A549 (cell line): Measurements from ENCODE around the gene GMDS. TPM values are rescaled to one million over a fixed set of nuclear protein-coding genes. Genes with fewer than 3 reads are reported as not detected.

Experiments used
- ATAC-seq, 2 experiments: fragments of 200-7000 bp in 1 of 2; fragments of >200 bp in 1 of 2; cut with Nextera tagmentation in 1 of 2; cut with Tn5 transposase in 1 of 2; 3 replicates each; pipeline versions ENCODE4 v1.8.0 to v1.9.1; 2018 to 2020; ENCODE audit warnings: mild to moderate bottlenecking in 1 of 2, moderate library complexity in 1 of 2
- CTCF ChIA-PET: fragments of 300-600 bp; sonication (Branson Sonifier 250); formaldehyde crosslinking; extraction: SDS; loops from one replicate; lab custom pipeline; 2021; ENCODE audit warnings: antibody characterized with exemption, inconsistent platforms; lab: Yijun Ruan, JAX
- POLR2A ChIA-PET: fragments of 350-600 bp; formaldehyde crosslinking; extraction: SDS; loops from one replicate; lab custom pipeline; 2021; ENCODE audit warnings: antibody characterized with exemption, inconsistent platforms; lab: Yijun Ruan, JAX
- DNase-seq, 2 experiments: peaks; one replicate each; pipeline versions ENCODE4 v3.0.0 to v3.0.0-alpha.2; 2011 to 2016; ENCODE audit warnings: low read depth in 1 of 2, low spot score in 1 of 2
- FAIRE-seq: peaks from 2 replicates; lab custom pipeline; 2011; peaks lifted over from hg19 to GRCh38; lab: Jason Lieb, UNC
- H3K27ac ChIP-seq, 2 experiments: fragments of >200 bp; sonication (Bioruptor Twin); formaldehyde crosslinking; 3 replicates each; pipeline ENCODE4 v1.5.1; 2016 to 2017
- H3K4me1 ChIP-seq: fragments of >200 bp; sonication (Bioruptor Twin); formaldehyde crosslinking; 3 replicates; pipeline ENCODE4 v1.6.1; 2016
- H3K4me2 ChIP-seq: fragments of >200 bp; sonication (Bioruptor Twin); formaldehyde crosslinking; 3 replicates; pipeline ENCODE4 v1.6.1; 2016
- H3K4me3 ChIP-seq: fragments of >200 bp; sonication (Bioruptor Twin); formaldehyde crosslinking; 3 replicates; pipeline ENCODE4 v1.5.1; 2016
- H3K9me3 ChIP-seq: fragments of >200 bp; sonication (Bioruptor Twin); formaldehyde crosslinking; 3 replicates; pipeline ENCODE4 v1.6.1; 2016
- CHD4 ChIP-seq: fragments of 200-600 bp; sonication (generic); IDR thresholded peaks from 2 replicates; pipeline ENCODE4 v1.6.1; 2016; ENCODE audit warnings: antibody characterized with exemption, mild to moderate bottlenecking, borderline replicate concordance
- EHF ChIP-seq: fragments of 250-450 bp; sonication (Bioruptor Pico); IDR thresholded peaks from 2 replicates; pipeline ENCODE4 v1.5.0; 2020; ENCODE audit warnings: mild to moderate bottlenecking
- EHMT2 ChIP-seq: fragments of 200-600 bp; sonication (generic); IDR thresholded peaks from 2 replicates; pipeline ENCODE4 v1.6.1; 2016; ENCODE audit warnings: antibody characterized with exemption, low read depth, mild to moderate bottlenecking, moderate library complexity
- FOXS1 ChIP-seq: fragments of 250-450 bp; sonication (Bioruptor Pico); IDR thresholded peaks from 2 replicates; pipeline ENCODE4 v1.5.0; 2020; ENCODE audit warnings: mild to moderate bottlenecking, moderate library complexity
- HEYL ChIP-seq: fragments of 250-450 bp; sonication (Bioruptor Pico); IDR thresholded peaks from 2 replicates; pipeline ENCODE4 v1.8.0; 2021; ENCODE audit warnings: mild to moderate bottlenecking, moderate library complexity
- HOXA7 ChIP-seq: fragments of 250-450 bp; sonication (Bioruptor Pico); IDR thresholded peaks from 2 replicates; pipeline ENCODE4 v1.5.0; 2020; ENCODE audit warnings: mild to moderate bottlenecking, moderate library complexity
- HOXB13 ChIP-seq: fragments of 250-450 bp; sonication (Bioruptor Pico); IDR thresholded peaks from 2 replicates; pipeline ENCODE4 v1.5.0; 2020; ENCODE audit warnings: low read depth, mild to moderate bottlenecking, moderate library complexity
- HOXB5 ChIP-seq: fragments of 250-450 bp; sonication (Bioruptor Pico); IDR thresholded peaks from 2 replicates; pipeline ENCODE4 v1.5.0; 2020; ENCODE audit warnings: mild to moderate bottlenecking, moderate library complexity
- JUN ChIP-seq, 2 experiments: fragments of >200 bp; sonication (Bioruptor Twin); formaldehyde crosslinking; IDR thresholded peaks; 2 replicates in 1 of 2; 3 replicates in 1 of 2; pipeline ENCODE4 v1.6.1; 2016 to 2017
- JUNB ChIP-seq: fragments of >200 bp; sonication (Bioruptor Twin); formaldehyde crosslinking; IDR thresholded peaks from 2 replicates; pipeline ENCODE4 v1.6.1; 2016
- KDM5A ChIP-seq: fragments of 200-600 bp; sonication (generic); IDR thresholded peaks from 2 replicates; pipeline ENCODE4 v1.6.1; 2016; ENCODE audit warnings: antibody characterized with exemption, mild to moderate bottlenecking
- NR3C1 ChIP-seq: fragments of >200 bp; sonication (Bioruptor Twin); formaldehyde crosslinking; IDR thresholded peaks from 3 replicates; pipeline ENCODE4 v1.6.1; 2017
- RAD21 ChIP-seq, 2 experiments: fragments of >200 bp in 1 of 2; sonication (Bioruptor Twin) in 1 of 2; formaldehyde crosslinking in 1 of 2; IDR thresholded peaks in 1 of 2; conservative IDR thresholded peaks in 1 of 2; 2 replicates in 1 of 2; 3 replicates in 1 of 2; pipeline ENCODE4 v1.6.1; 2012 to 2018; ENCODE audit warnings: inconsistent platforms in 1 of 2
- RARB ChIP-seq: fragments of 250-450 bp; sonication (Bioruptor Pico); IDR thresholded peaks from 2 replicates; pipeline ENCODE4 v1.8.0; 2021; ENCODE audit warnings: mild to moderate bottlenecking, moderate library complexity
- RCOR1 ChIP-seq: fragments of 150-350 bp; IDR thresholded peaks from 2 replicates; pipeline ENCODE4 v1.6.1; 2014; ENCODE audit warnings: antibody characterized with exemption, low read length, low read depth
- SMC3 ChIP-seq: fragments of >200 bp; sonication (Bioruptor Twin); formaldehyde crosslinking; IDR thresholded peaks from 3 replicates; pipeline ENCODE4 v1.6.1; 2018; ENCODE audit warnings: inconsistent platforms
- SREBF2 ChIP-seq: fragments of 450-650 bp; IDR thresholded peaks from 2 replicates; pipeline ENCODE4 v1.6.1; 2014; ENCODE audit warnings: mild to moderate bottlenecking, moderate library complexity
- ZC3H11A ChIP-seq: fragments of 450-650 bp; IDR thresholded peaks from 2 replicates; pipeline ENCODE4 v1.6.1; 2014; ENCODE audit warnings: antibody characterized with exemption, mild to moderate bottlenecking
- ZFP36 ChIP-seq: fragments of 450-650 bp; IDR thresholded peaks from 2 replicates; pipeline ENCODE4 v1.6.1; 2014; ENCODE audit warnings: borderline replicate concordance; ENCODE audit not compliant: partially characterized antibody
- ZNF302 ChIP-seq: fragments of 250-450 bp; sonication (Bioruptor Pico); IDR thresholded peaks from 2 replicates; pipeline ENCODE4 v1.9.0; 2021; ENCODE audit warnings: inconsistent platforms, mild to moderate bottlenecking, moderate library complexity
- WGBS: methylation state at CpG from one replicate; pipeline ENCODE4 v1.1.6; 2017; ENCODE audit errors: missing lambda C conversion rate; 5-methylcytosine and 5-hydroxymethylcytosine counted together
- polyA plus RNA-seq, 4 experiments: library from polyadenylated mRNA; depleted of rRNA in 3 of 4; stranded (reverse); fragments of >200 nt; fragmentation: RNase III in 1 of 4; extraction: RNeasy Plus Mini Kit Qiagen cat#74134 plus additional on column Dnase treatment in 1 of 4; gene quantifications; 2 replicates in 3 of 4; 3 replicates in 1 of 4; pipeline ENCODE4 v1.2.3, GENCODE V29; 2011 to 2017
- TF ChIP-seq, protein P1 (sequence below): fragments of >200 bp; sonication (Bioruptor Twin); formaldehyde crosslinking; IDR thresholded peaks from 3 replicates; pipeline ENCODE4 v1.6.1; 2016
- TF ChIP-seq, protein P2 (sequence below): IDR thresholded peaks from 2 replicates; pipeline ENCODE4 v1.6.1; 2012; ENCODE audit warnings: low read depth, borderline replicate concordance
- TF ChIP-seq, protein P3 (sequence below): fragments of 250-450 bp; sonication (Bioruptor Pico); IDR thresholded peaks from 2 replicates; pipeline ENCODE4 v1.5.0; 2021; ENCODE audit warnings: mild to moderate bottlenecking, moderate library complexity, borderline replicate concordance
- TF ChIP-seq, protein P4 (sequence below): fragments of 150-350 bp; IDR thresholded peaks from 2 replicates; pipeline ENCODE4 v1.6.1; 2014; ENCODE audit warnings: low read depth, mild to moderate bottlenecking, low read length
- TF ChIP-seq, protein P5 (sequence below): IDR thresholded peaks from 2 replicates; pipeline ENCODE4 v1.6.1; 2012

GMDS gene
- polyA plus RNA-seq, 2 of the 4 experiments (the other 2 are of a cell fraction): 9.9 to 12.4 TPM

DNA sequence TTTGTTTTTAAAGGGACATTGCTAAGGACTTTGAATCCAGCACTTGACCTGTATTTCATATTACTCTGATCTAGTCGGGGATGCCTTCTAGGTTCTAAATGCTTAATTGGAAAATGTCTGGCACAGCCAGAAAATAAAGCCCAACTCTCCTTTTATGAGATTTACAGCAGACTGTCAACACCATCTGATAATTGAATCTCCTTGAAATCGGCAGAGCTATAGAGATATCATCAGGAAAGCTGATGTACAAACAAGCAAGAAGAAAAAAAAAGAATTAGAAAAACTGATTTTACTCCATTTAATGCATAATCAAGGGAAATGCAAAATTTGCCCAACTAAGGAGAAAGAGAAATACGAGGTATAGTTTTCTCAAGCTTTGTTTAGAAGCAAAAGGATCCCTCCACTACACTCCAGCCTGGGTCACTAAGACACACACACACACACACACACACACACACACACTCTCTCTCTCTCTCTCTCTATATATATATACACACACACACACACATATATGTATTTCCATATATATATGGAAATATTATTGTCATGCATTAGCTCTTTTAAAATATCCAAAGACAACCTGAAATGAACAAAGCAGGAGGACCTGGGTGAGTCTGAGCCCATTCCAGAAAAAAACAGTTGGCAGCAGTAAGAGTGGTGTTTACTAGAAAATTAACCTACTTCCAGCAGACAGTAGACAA lies 645.2 kb downstream of the GMDS start (continued):
- TF ChIP-seq, protein P1, sequence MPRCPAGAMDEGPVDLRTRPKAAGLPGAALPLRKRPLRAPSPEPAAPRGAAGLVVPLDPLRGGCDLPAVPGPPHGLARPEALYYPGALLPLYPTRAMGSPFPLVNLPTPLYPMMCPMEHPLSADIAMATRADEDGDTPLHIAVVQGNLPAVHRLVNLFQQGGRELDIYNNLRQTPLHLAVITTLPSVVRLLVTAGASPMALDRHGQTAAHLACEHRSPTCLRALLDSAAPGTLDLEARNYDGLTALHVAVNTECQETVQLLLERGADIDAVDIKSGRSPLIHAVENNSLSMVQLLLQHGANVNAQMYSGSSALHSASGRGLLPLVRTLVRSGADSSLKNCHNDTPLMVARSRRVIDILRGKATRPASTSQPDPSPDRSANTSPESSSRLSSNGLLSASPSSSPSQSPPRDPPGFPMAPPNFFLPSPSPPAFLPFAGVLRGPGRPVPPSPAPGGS: no peak
- no peak for TF ChIP-seq JUNB
- TF ChIP-seq ZC3H11A: no peak
- TF ChIP-seq CHD4: no peak
- no peak for TF ChIP-seq ZNF302 (CRISPR knock-in tag)
- TF ChIP-seq JUN (IDR thresholded peaks at IDR 0.05): no peak

DNA sequence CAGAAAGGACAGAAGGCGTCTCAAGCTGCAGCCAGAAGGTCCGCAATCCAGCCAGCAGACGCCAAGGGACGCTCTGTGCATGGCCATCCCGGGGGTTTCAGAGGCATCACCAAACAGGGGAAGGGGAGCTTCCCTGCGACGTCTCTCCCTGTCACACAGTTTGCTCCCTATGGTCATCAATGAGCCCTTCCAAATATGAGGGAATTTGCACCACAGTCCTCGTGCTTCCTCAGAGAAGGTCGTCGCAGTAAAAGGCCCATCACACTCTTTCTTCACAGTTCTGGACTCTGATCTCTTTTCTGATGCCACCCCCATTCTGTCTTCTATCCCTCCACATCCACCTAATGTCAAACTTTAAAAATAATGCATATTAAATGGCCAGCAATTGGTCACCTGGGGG lies 645.9 kb downstream of the GMDS start:
- ChIA-PET POLR2A (no interaction called here), CTCF (interaction anchor here (1.0 to 4.2 kb wide), 4 partner anchors 10 to 1034 kb away, joined by 4 to 49 read pairs (median 6); partner anchors contain the start of gene FOXC1)
- no peak for DNase-seq
- TF ChIP-seq RAD21 (conservative IDR thresholded peaks at IDR 0.05 in 1 of 2, IDR thresholded peaks at IDR 0.05 in 1 of 2) (no peak), SREBF2 (no peak), HOXB5 (no peak)
- Histone ChIP-seq H3K9me3 (no peaks in the 10 kb centered on the region), H3K4me2 (no peak overlapping the region), H3K4me3 (no peak overlapping the region), H3K27ac (no peak overlapping the region), H3K4me1 (peaks cover 18% of the 10 kb centered on the region)
- ATAC-seq: no peak
- WGBS: 85% methylated on average over 10 of the region's 10 CpGs
- no peak for FAIRE-seq

DNA sequence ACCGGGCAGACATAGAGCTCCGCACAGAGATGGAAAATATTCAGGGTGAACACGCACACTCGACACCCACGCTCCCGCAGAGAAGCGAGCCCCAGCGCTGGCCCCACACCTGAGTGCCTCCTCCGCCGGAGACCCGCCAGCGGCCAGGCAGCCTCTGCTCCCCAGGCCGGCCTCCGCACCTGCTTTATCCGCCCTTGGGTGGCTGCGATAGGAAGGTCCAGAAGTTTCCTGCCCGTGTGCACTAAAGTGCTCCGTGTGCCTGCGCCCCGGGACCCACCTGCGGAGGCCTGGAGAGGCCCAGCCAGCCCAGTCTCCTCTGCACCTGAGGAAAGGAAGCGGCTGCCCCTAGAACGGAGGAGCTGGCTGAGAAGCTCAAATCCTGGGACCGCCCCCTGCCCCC lies 646.5 kb downstream of the GMDS start:
- no peak overlapping the region for H3K27ac ChIP-seq
- 93% methylated on average over 15 of the region's 24 CpGs for WGBS
- no peak overlapping the region for H3K4me3 ChIP-seq
- H3K4me1 ChIP-seq: peaks cover 18% of the 10 kb centered on the region
- FAIRE-seq (no peak), ATAC-seq (no peak)
- TF ChIP-seq ZFP36 (no peak), JUN (IDR thresholded peaks at IDR 0.05) (no peak), RAD21 (conservative IDR thresholded peaks at IDR 0.05 in 1 of 2, IDR thresholded peaks at IDR 0.05 in 1 of 2) (no peak), KDM5A (no peak), ZNF302 (CRISPR knock-in tag) (no peak), FOXS1 (no peak)
- TF ChIP-seq, protein P2, sequence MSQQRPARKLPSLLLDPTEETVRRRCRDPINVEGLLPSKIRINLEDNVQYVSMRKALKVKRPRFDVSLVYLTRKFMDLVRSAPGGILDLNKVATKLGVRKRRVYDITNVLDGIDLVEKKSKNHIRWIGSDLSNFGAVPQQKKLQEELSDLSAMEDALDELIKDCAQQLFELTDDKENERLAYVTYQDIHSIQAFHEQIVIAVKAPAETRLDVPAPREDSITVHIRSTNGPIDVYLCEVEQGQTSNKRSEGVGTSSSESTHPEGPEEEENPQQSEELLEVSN: no peak
- TF ChIP-seq, all 56 proteins: peak for 0
- ChIA-PET CTCF (interaction anchor here (1.3 to 4.8 kb wide), 8 partner anchors 11 to 1151 kb away, joined by 4 to 49 read pairs (median 7); partner anchors contain the start of genes FOXC1 and MYLK4), POLR2A (no interaction called here)
- no peak overlapping the region for H3K4me2 ChIP-seq
- no peaks in the 10 kb centered on the region for H3K9me3 ChIP-seq
- no peak for DNase-seq

DNA sequence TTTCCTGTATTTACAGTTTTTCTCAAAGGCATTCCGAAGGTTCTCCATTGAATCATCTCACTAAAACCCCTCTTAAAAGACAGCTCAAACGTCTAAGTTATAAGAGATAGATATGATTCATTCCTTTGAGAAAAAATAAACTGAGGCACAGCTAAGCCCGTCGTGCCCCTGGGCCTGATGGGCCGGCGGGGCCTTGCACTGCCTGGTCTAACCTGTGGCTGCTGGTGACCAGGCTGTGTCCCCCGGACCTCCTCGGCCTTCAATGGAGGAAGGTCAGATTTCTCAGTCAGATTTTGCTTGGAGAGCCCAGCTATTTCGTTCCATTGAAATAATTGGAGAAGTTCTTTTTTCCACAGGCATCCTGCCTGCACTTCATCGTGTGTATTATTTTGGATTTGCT lies 647.0 kb downstream of the GMDS start:
- FAIRE-seq: no peak
- no peak for DNase-seq
- H3K4me2 ChIP-seq: no peak overlapping the region
- no peak overlapping the region for H3K27ac ChIP-seq
- no peak overlapping the region for H3K4me3 ChIP-seq
- POLR2A ChIA-PET: no interaction called here
- no peaks in the 10 kb centered on the region for H3K9me3 ChIP-seq
- peaks cover 18% of the 10 kb centered on the region for H3K4me1 ChIP-seq
- CTCF ChIA-PET: interaction anchor here (1.3 to 4.8 kb wide), 9 partner anchors 11 to 1152 kb away, joined by 4 to 49 read pairs (median 8); partner anchors contain the start of genes FOXC1 and MYLK4
- WGBS: 81% methylated on average over 10 of the region's 10 CpGs
- no peak for ATAC-seq
- TF ChIP-seq HOXB5 (no peak), NR3C1 (no peak), HEYL (no peak), RARB (CRISPR knock-in tag) (no peak), EHF (CRISPR knock-in tag) (no peak), HOXA7 (CRISPR knock-in tag) (no peak), EHMT2 (no peak), ZC3H11A (no peak), HOXB13 (CRISPR knock-in tag) (no peak), SMC3 (no peak), RCOR1 (no peak)
- TF ChIP-seq, protein P3, sequence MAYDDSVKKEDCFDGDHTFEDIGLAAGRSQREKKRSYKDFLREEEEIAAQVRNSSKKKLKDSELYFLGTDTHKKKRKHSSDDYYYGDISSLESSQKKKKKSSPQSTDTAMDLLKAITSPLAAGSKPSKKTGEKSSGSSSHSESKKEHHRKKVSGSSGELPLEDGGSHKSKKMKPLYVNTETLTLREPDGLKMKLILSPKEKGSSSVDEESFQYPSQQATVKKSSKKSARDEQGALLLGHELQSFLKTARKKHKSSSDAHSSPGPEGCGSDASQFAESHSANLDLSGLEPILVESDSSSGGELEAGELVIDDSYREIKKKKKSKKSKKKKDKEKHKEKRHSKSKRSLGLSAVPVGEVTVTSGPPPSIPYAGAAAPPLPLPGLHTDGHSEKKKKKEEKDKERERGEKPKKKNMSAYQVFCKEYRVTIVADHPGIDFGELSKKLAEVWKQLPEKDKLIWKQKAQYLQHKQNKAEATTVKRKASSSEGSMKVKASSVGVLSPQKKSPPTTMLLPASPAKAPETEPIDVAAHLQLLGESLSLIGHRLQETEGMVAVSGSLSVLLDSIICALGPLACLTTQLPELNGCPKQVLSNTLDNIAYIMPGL (CRISPR knock-in tag): no peak
- TF ChIP-seq, protein P4, sequence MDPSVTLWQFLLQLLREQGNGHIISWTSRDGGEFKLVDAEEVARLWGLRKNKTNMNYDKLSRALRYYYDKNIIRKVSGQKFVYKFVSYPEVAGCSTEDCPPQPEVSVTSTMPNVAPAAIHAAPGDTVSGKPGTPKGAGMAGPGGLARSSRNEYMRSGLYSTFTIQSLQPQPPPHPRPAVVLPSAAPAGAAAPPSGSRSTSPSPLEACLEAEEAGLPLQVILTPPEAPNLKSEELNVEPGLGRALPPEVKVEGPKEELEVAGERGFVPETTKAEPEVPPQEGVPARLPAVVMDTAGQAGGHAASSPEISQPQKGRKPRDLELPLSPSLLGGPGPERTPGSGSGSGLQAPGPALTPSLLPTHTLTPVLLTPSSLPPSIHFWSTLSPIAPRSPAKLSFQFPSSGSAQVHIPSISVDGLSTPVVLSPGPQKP: no peak
- TF ChIP-seq, protein P5, sequence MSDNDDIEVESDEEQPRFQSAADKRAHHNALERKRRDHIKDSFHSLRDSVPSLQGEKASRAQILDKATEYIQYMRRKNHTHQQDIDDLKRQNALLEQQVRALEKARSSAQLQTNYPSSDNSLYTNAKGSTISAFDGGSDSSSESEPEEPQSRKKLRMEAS: no peak
